Measurements from ENCODE around the gene CEL.

DNA sequence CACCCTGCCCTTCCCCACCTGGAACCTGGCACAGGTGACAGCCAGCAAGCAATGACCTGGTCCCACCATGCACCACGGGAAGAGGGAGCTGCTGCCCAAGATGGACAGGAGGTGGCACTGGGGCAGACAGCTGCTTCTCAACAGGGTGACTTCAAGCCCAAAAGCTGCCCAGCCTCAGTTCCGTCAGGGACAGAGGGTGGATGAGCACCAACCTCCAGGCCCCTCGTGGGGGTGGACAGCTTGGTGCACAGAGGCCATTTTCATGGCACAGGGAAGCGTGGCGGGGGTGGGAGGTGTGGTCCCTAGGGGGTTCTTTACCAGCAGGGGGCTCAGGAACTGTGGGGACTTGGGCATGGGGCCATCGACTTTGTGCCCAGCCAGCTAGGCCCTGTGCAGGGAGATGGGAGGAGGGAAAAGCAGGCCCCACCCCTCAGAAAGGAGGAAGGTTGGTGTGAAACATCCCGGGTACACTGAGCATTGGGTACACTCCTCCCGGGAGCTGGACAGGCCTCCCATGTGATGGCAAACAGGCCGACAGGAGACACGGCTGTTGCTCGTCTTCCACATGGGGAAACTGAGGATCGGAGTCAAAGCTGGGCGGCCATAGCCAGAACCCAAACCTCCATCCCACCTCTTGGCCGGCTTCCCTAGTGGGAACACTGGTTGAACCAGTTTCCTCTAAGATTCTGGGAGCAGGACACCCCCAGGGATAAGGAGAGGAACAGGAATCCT lies 1.9 kb downstream of the CEL start:
- TF ChIP-seq, protein P1, sequence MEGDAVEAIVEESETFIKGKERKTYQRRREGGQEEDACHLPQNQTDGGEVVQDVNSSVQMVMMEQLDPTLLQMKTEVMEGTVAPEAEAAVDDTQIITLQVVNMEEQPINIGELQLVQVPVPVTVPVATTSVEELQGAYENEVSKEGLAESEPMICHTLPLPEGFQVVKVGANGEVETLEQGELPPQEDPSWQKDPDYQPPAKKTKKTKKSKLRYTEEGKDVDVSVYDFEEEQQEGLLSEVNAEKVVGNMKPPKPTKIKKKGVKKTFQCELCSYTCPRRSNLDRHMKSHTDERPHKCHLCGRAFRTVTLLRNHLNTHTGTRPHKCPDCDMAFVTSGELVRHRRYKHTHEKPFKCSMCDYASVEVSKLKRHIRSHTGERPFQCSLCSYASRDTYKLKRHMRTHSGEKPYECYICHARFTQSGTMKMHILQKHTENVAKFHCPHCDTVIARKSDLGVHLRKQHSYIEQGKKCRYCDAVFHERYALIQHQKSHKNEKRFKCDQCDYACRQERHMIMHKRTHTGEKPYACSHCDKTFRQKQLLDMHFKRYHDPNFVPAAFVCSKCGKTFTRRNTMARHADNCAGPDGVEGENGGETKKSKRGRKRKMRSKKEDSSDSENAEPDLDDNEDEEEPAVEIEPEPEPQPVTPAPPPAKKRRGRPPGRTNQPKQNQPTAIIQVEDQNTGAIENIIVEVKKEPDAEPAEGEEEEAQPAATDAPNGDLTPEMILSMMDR (IDR thresholded peaks at IDR 0.05) = no peak
- TF ChIP-seq POLR2A (IDR thresholded peaks at IDR 0.05) = no peak

All from testis (tissue), 2 donors.